ENCODE results near the gene ABCA2. TPM values are rescaled to one million over a fixed set of nuclear protein-coding genes. Genes with fewer than 3 reads are reported as not detected.

The ABCA2 gene
- total RNA-seq, 2 experiments from 2014 or later: 4.2 to 4.9 TPM

GRCh38 chr9:136995772-136996311 lies 32.2 kb downstream of the ABCA2 start:
- Mint-ChIP-seq H3K36me3 (peaks cover 6% of the 10 kb centered on the region), H3K4me3 (no peak overlapping the region), H3K4me1 (peaks cover 47% of the 10 kb centered on the region), H3K9me3 (no peaks in the 10 kb centered on the region), H3K27me3 (no peaks in the 10 kb centered on the region), H3K27ac (peak overlapping the region; percentile 16)
- DNase-seq: no peak

GRCh38 chr9:136995362-136995761 lies 32.7 kb downstream of the ABCA2 start:
- no peaks in the 10 kb centered on the region for H3K27me3 Mint-ChIP-seq
- no peak overlapping the region for H3K4me3 Mint-ChIP-seq
- H3K36me3 Mint-ChIP-seq: peaks cover 6% of the 10 kb centered on the region
- no peak for DNase-seq
- no peak overlapping the region for H3K27ac Mint-ChIP-seq
- H3K9me3 Mint-ChIP-seq: no peaks in the 10 kb centered on the region
- H3K4me1 Mint-ChIP-seq: peaks cover 43% of the 10 kb centered on the region

- H3K9me3 Mint-ChIP-seq: no peaks in the 10 kb centered on the region
- H3K27me3 Mint-ChIP-seq: no peaks in the 10 kb centered on the region
- peaks cover 38% of the 10 kb centered on the region for H3K4me1 Mint-ChIP-seq
- DNase-seq: no peak
- peaks cover 6% of the 10 kb centered on the region for H3K36me3 Mint-ChIP-seq
- no peak overlapping the region for H3K4me3 Mint-ChIP-seq
- H3K27ac Mint-ChIP-seq: no peak overlapping the region
Observed at GRCh38 chr9:136994888-136995230, 33.2 kb downstream of the ABCA2 start.

GRCh38 chr9:136994180-136994887 lies 33.7 kb downstream of the ABCA2 start:
- DNase-seq: no peak
- H3K4me1 Mint-ChIP-seq: peaks cover 35% of the 10 kb centered on the region
- H3K9me3 Mint-ChIP-seq: no peaks in the 10 kb centered on the region
- no peaks in the 10 kb centered on the region for H3K27me3 Mint-ChIP-seq
- no peak overlapping the region for H3K4me3 Mint-ChIP-seq
- peaks cover 6% of the 10 kb centered on the region for H3K36me3 Mint-ChIP-seq
- H3K27ac Mint-ChIP-seq: no peak overlapping the region

- Mint-ChIP-seq H3K27ac (peak overlapping the region; percentile 86), H3K9me3 (no peaks in the 10 kb centered on the region), H3K4me3 (peak overlapping the region; percentile 87), H3K4me1 (peaks cover 27% of the 10 kb centered on the region), H3K36me3 (peaks cover 6% of the 10 kb centered on the region), H3K27me3 (no peaks in the 10 kb centered on the region)
- DNase-seq: no peak
Observed at GRCh38 chr9:136992819-136993369, 35.1 kb downstream of the ABCA2 start.

- H3K9me3 Mint-ChIP-seq: no peaks in the 10 kb centered on the region
- peak; percentile 97 for DNase-seq
- peaks cover 23% of the 10 kb centered on the region for H3K4me1 Mint-ChIP-seq
- H3K36me3 Mint-ChIP-seq: peaks cover 6% of the 10 kb centered on the region
- H3K4me3 Mint-ChIP-seq: peak within 1 kb of the TSS; percentile 87
- peak within 1 kb of the TSS; percentile 86 for H3K27ac Mint-ChIP-seq
- H3K27me3 Mint-ChIP-seq: no peaks in the 10 kb centered on the region
Observed at GRCh38 chr9:136991993-136992818, 35.8 kb downstream of the ABCA2 start, which contains the start of gene PAXX. TSS of gene PAXX (plus strand) at chr9:136992422. CDS start at chr9:136992444, 22 bp downstream.

GRCh38 chr9:136990242-136990911 lies 37.7 kb downstream of the ABCA2 start:
- Mint-ChIP-seq H3K36me3 (peaks cover 6% of the 10 kb centered on the region), H3K9me3 (no peaks in the 10 kb centered on the region), H3K4me1 (peaks cover 15% of the 10 kb centered on the region), H3K27ac (no peak overlapping the region), H3K4me3 (no peak overlapping the region), H3K27me3 (peaks cover 6% of the 10 kb centered on the region)
- no peak for DNase-seq

GRCh38 chr9:136988872-136989271 lies 39.2 kb downstream of the ABCA2 start:
- no peak for DNase-seq
- Mint-ChIP-seq H3K27me3 (peaks cover 17% of the 10 kb centered on the region), H3K4me3 (no peak overlapping the region), H3K4me1 (peaks cover 13% of the 10 kb centered on the region), H3K36me3 (peaks cover 4% of the 10 kb centered on the region), H3K9me3 (no peaks in the 10 kb centered on the region), H3K27ac (no peak overlapping the region)

GRCh38 chr9:136985853-136986252 lies 42.2 kb downstream of the ABCA2 start:
- Mint-ChIP-seq H3K9me3 (no peaks in the 10 kb centered on the region), H3K27me3 (peaks cover 24% of the 10 kb centered on the region), H3K4me1 (no peaks in the 10 kb centered on the region), H3K27ac (no peak overlapping the region), H3K36me3 (no peaks in the 10 kb centered on the region), H3K4me3 (no peak overlapping the region)
- no peak for DNase-seq

- Mint-ChIP-seq H3K4me3 (no peak overlapping the region), H3K9me3 (no peaks in the 10 kb centered on the region), H3K27me3 (peaks cover 24% of the 10 kb centered on the region), H3K4me1 (no peaks in the 10 kb centered on the region), H3K27ac (no peak overlapping the region), H3K36me3 (no peaks in the 10 kb centered on the region)
- DNase-seq: no peak
Observed at GRCh38 chr9:136985027-136985602, 42.9 kb downstream of the ABCA2 start.

GRCh38 chr9:136984464-136985026 lies 43.5 kb downstream of the ABCA2 start:
- no peaks in the 10 kb centered on the region for H3K9me3 Mint-ChIP-seq
- no peaks in the 10 kb centered on the region for H3K36me3 Mint-ChIP-seq
- DNase-seq: no peak
- H3K27me3 Mint-ChIP-seq: peaks cover 24% of the 10 kb centered on the region
- no peak overlapping the region for H3K4me3 Mint-ChIP-seq
- H3K4me1 Mint-ChIP-seq: no peaks in the 10 kb centered on the region
- no peak overlapping the region for H3K27ac Mint-ChIP-seq

GRCh38 chr9:136983656-136984314 lies 44.3 kb downstream of the ABCA2 start:
- H3K27ac Mint-ChIP-seq: no peak overlapping the region
- H3K9me3 Mint-ChIP-seq: no peaks in the 10 kb centered on the region
- no peaks in the 10 kb centered on the region for H3K36me3 Mint-ChIP-seq
- H3K4me3 Mint-ChIP-seq: no peak overlapping the region
- peaks cover 24% of the 10 kb centered on the region for H3K27me3 Mint-ChIP-seq
- no peaks in the 10 kb centered on the region for H3K4me1 Mint-ChIP-seq
- DNase-seq: no peak

GRCh38 chr9:136983167-136983566 lies 44.9 kb downstream of the ABCA2 start:
- H3K4me3 Mint-ChIP-seq: no peak overlapping the region
- no peaks in the 10 kb centered on the region for H3K9me3 Mint-ChIP-seq
- H3K36me3 Mint-ChIP-seq: no peaks in the 10 kb centered on the region
- H3K4me1 Mint-ChIP-seq: no peaks in the 10 kb centered on the region
- H3K27ac Mint-ChIP-seq: no peak overlapping the region
- peaks cover 24% of the 10 kb centered on the region for H3K27me3 Mint-ChIP-seq
- DNase-seq: no peak

All from activated naive CD8-positive, alpha-beta T cell treated with anti-CD3 and anti-CD28 coated beads for 36 hours (primary cell).